ENCODE measurements around the gene PLEKHG5.

The PLEKHG5 gene

GRCh38 chr1:6501279-6501813 is 9.9 kb upstream of the PLEKHG5 start:
- no peak overlapping the region for H3K4me3 ChIP-seq (ENCODE audit: severe bottlenecking)
- no peak overlapping the region for H3K27ac ChIP-seq (ENCODE audit: poor library complexity, severe bottlenecking)
- H3K27me3 ChIP-seq (ENCODE audit: insufficient read depth, poor library complexity, severe bottlenecking), result no peaks in the 10 kb centered on the region
- no peak for DNase-seq (ENCODE audit: low spot score)
- H3K4me1 ChIP-seq (ENCODE audit: insufficient read depth, poor library complexity, severe bottlenecking), result no peaks in the 10 kb centered on the region
- no peaks in the 10 kb centered on the region for H3K36me3 ChIP-seq (ENCODE audit: low read depth)
- H3K9me3 ChIP-seq (ENCODE audit: severe bottlenecking), result no peaks in the 10 kb centered on the region
- ATAC-seq (ENCODE audit: low read depth), result no peak
- TF ChIP-seq CTCF (IDR thresholded peaks at IDR 0.05; ENCODE audit: poor library complexity, severe bottlenecking), result no peak

- TF ChIP-seq CTCF (IDR thresholded peaks at IDR 0.05; ENCODE audit: poor library complexity, severe bottlenecking), result no peak
- DNase-seq (ENCODE audit: low spot score) (no peak), ATAC-seq (ENCODE audit: low read depth) (no peak)
- Histone ChIP-seq H3K27me3 (ENCODE audit: insufficient read depth, poor library complexity, severe bottlenecking) (no peaks in the 10 kb centered on the region), H3K27ac (ENCODE audit: poor library complexity, severe bottlenecking) (no peak overlapping the region), H3K36me3 (ENCODE audit: low read depth) (no peaks in the 10 kb centered on the region), H3K4me3 (ENCODE audit: severe bottlenecking) (no peak overlapping the region), H3K4me1 (ENCODE audit: insufficient read depth, poor library complexity, severe bottlenecking) (no peaks in the 10 kb centered on the region), H3K9me3 (ENCODE audit: severe bottlenecking) (no peaks in the 10 kb centered on the region)
Observed at GRCh38 chr1:6500544-6501278, 9.2 kb upstream of the PLEKHG5 start.

DNA sequence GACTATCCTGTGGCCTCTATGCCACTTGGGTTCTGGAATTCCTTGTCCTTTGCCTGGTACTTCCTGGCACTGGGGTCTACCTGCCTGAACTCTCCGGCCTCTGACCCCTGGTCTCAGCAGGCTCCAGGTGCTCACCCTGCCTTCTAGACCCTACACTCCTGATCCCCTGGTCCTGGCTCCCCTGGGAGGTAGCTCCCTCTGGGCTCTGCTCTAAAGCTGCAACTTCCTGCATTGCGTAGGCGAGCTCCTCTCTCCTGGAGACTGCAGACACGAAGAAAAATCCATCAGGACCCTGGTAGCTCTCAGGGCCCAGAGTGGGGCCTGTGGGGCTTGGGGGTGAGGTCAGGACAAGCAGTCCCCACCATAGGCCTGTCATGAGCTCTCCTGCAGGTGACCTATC is 7.8 kb upstream of the PLEKHG5 start:
- no peaks in the 10 kb centered on the region for H3K9me3 ChIP-seq (ENCODE audit: severe bottlenecking)
- DNase-seq (ENCODE audit: low spot score), result no peak
- no peaks in the 10 kb centered on the region for H3K27me3 ChIP-seq (ENCODE audit: insufficient read depth, poor library complexity, severe bottlenecking)
- no peak overlapping the region for H3K4me3 ChIP-seq (ENCODE audit: severe bottlenecking)
- no peak for TF ChIP-seq CTCF (IDR thresholded peaks at IDR 0.05; ENCODE audit: poor library complexity, severe bottlenecking)
- no peaks in the 10 kb centered on the region for H3K4me1 ChIP-seq (ENCODE audit: insufficient read depth, poor library complexity, severe bottlenecking)
- no peaks in the 10 kb centered on the region for H3K36me3 ChIP-seq (ENCODE audit: low read depth)
- no peak overlapping the region for H3K27ac ChIP-seq (ENCODE audit: poor library complexity, severe bottlenecking)
- ATAC-seq (ENCODE audit: low read depth), result no peak

- ATAC-seq (ENCODE audit: low read depth) (no peak), DNase-seq (ENCODE audit: low spot score) (no peak)
- Histone ChIP-seq H3K27ac (ENCODE audit: poor library complexity, severe bottlenecking) (no peak overlapping the region), H3K4me1 (ENCODE audit: insufficient read depth, poor library complexity, severe bottlenecking) (no peaks in the 10 kb centered on the region), H3K27me3 (ENCODE audit: insufficient read depth, poor library complexity, severe bottlenecking) (no peaks in the 10 kb centered on the region), H3K36me3 (ENCODE audit: low read depth) (no peaks in the 10 kb centered on the region), H3K9me3 (ENCODE audit: severe bottlenecking) (no peaks in the 10 kb centered on the region), H3K4me3 (ENCODE audit: severe bottlenecking) (no peak overlapping the region)
- no peak for TF ChIP-seq CTCF (IDR thresholded peaks at IDR 0.05; ENCODE audit: poor library complexity, severe bottlenecking)
Observed at GRCh38 chr1:6498576-6499111, 7.2 kb upstream of the PLEKHG5 start.

Measured in RWPE2 (cell line).